Measurements from ENCODE around the gene ERCC2. TPM values are rescaled to one million over a fixed set of nuclear protein-coding genes. Genes with fewer than 3 reads are reported as not detected.
"Not testable (repeated sequence)": the region's sequence is repeated elsewhere in the genome, so short reads cannot be mapped to it uniquely, and the experiment has no call there.

ERCC2 gene
- total and polyA plus RNA-seq, 3 donors from 2014 or later, result 37.5 to 49.8 (median 46.4) TPM

DNA sequence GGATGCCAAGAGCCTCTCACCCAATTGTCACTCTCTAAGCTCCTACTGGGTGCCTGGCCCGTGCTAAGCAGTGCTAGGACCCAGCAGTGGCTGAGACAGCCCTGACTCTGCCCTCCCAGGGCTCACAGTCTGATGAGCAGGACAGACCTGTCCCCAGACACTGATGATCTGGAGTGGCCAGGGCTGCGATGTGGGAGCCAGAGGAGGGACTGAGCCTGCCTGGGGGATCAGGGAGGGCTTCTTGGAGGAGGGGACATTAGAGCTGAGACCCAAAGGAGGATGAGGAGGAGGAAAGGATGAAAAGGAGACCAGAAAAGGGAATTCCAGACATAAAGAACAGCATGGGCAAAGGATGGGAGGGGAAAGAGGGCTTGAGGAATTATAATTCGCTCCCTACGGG, 46.8 kb upstream of the ERCC2 start:
- H3K4me1 ChIP-seq, result peaks cover 5% of the 10 kb centered on the region
- H3K27ac ChIP-seq, result no peak overlapping the region
- no peaks in the 10 kb centered on the region for H3K36me3 ChIP-seq (ENCODE audit: low read depth, missing control alignments)
- intact Hi-C loops (cut with DNase I; ENCODE audit: low total_unique reads), result no loop called here
- WGBS, 2 donors, result 84 to 94% methylated on average over 4 of the region's 4 CpGs
- H3K9me3 ChIP-seq, result no peaks in the 10 kb centered on the region
- H3K27me3 ChIP-seq, result no peaks in the 10 kb centered on the region
- DNase-seq, result no peak
- TF ChIP-seq, protein P1, sequence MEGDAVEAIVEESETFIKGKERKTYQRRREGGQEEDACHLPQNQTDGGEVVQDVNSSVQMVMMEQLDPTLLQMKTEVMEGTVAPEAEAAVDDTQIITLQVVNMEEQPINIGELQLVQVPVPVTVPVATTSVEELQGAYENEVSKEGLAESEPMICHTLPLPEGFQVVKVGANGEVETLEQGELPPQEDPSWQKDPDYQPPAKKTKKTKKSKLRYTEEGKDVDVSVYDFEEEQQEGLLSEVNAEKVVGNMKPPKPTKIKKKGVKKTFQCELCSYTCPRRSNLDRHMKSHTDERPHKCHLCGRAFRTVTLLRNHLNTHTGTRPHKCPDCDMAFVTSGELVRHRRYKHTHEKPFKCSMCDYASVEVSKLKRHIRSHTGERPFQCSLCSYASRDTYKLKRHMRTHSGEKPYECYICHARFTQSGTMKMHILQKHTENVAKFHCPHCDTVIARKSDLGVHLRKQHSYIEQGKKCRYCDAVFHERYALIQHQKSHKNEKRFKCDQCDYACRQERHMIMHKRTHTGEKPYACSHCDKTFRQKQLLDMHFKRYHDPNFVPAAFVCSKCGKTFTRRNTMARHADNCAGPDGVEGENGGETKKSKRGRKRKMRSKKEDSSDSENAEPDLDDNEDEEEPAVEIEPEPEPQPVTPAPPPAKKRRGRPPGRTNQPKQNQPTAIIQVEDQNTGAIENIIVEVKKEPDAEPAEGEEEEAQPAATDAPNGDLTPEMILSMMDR (IDR thresholded peaks at IDR 0.05), result no peak
- TF ChIP-seq POLR2A (IDR thresholded peaks at IDR 0.05), result no peak
- H3K4me3 ChIP-seq, result no peak overlapping the region

DNA sequence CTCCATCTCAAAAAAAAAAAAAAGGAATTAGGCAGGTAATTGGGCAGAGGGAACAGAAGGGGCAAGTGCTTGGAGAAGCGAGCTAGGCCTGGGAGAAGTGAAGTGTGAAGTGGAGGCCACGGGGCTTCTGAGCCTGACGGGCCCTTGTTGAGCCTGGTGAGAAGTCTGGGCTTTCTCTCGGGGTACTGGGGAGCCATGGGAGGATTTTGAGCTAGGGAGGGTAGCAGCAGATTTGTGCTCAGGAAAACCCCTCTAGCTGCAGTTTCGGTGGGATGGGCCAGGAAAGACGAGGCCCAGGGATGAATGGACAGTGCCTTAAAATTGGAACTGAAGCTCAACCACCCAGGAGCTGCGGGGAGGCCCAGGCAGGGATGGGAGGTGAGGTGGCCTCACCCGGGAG, 44.1 kb upstream of the ERCC2 start:
- intact Hi-C loops (cut with DNase I; ENCODE audit: low total_unique reads), result no loop called here
- Histone ChIP-seq H3K36me3 (ENCODE audit: low read depth, missing control alignments) (no peaks in the 10 kb centered on the region), H3K27ac (no peak overlapping the region), H3K4me3 (no peak overlapping the region), H3K27me3 (no peaks in the 10 kb centered on the region), H3K4me1 (peaks cover 1% of the 10 kb centered on the region), H3K9me3 (no peaks in the 10 kb centered on the region)
- no peak for DNase-seq
- TF ChIP-seq, protein P1 (IDR thresholded peaks at IDR 0.05), result no peak
- TF ChIP-seq POLR2A (IDR thresholded peaks at IDR 0.05), result no peak
- WGBS, 2 donors, result 91 to 93% methylated on average over 8 of the region's 8 CpGs

DNA sequence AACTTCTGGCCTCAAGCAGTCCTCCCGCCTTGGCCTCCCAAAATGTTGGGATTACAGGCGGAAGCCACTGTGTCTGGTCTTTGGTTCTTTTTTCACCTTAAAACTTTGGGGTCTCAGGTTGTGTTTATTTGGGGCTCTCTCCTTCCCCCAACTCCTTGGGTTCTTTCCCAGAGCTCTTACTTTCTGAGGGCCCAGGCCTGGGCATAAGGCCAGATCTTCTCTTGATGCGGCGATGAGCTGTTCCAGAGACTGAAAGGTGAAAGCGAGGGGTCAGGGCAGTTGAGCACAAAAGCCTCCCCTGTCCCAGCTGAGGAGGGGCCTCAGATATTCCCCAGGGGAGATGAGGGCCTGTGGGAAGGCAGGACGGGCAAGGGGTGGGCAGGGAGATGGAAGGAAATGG, 43.1 kb upstream of the ERCC2 start:
- Histone ChIP-seq H3K4me3 (no peak overlapping the region), H3K36me3 (ENCODE audit: low read depth, missing control alignments) (no peaks in the 10 kb centered on the region), H3K9me3 (no peaks in the 10 kb centered on the region), H3K27me3 (no peaks in the 10 kb centered on the region), H3K4me1 (no peaks in the 10 kb centered on the region), H3K27ac (no peak overlapping the region)
- WGBS, 2 donors, result 86 to 88% methylated on average over 6 of the region's 6 CpGs
- no peak for DNase-seq
- intact Hi-C loops (cut with DNase I; ENCODE audit: low total_unique reads), result no loop called here
- no peak for TF ChIP-seq POLR2A (IDR thresholded peaks at IDR 0.05)
- TF ChIP-seq, protein P1 (IDR thresholded peaks at IDR 0.05), result no peak

DNA sequence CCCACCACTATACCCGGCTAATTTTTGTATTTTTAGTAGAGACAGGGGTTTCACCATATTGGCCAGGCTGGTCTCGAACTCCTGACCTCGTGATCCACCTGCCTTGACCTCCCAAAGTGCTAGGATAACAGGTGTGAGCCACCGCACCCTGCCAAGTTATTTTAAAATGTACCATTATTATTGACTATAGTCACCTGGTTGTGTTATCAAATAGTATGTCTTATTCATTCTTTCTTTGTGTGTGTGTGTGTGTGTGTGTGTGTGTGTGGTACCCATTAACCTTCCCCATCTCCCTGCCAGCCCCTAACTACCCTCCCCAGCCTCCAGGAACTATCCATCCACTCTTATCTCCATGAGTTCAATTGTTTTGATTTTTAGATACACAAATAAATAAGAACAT, 40.0 kb upstream of the ERCC2 start:
- H3K4me3 ChIP-seq; H3K4me1 ChIP-seq; H3K36me3 ChIP-seq (ENCODE audit: low read depth, missing control alignments); H3K9me3 ChIP-seq; H3K27ac ChIP-seq; H3K27me3 ChIP-seq; DNase-seq; intact Hi-C loops (cut with DNase I; ENCODE audit: low total_unique reads): not testable (repeated sequence)
- 94% methylated on average over 4 of the region's 4 CpGs for WGBS, 2 donors

DNA sequence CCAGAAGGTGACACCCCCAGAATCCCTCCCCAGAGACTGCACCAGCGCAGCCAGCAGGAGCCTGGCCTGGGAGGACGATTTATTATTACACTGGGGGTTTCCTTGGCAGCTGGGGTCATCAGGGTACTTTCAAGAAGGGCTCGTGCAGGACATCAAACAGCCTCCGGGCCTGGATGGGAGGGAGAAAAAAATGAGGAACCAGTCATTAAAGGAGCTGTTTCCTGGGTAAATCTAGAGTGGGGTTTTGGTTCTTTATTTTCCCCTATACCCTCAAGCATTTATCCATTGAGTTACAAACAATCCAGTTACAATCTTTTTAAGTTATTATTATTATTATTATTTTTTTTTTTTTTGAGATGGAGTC, 39.2 kb upstream of the ERCC2 start:
- peaks cover 10% of the 10 kb centered on the region for H3K4me1 ChIP-seq
- no peak overlapping the region for H3K4me3 ChIP-seq
- H3K36me3 ChIP-seq (ENCODE audit: low read depth, missing control alignments), result no peaks in the 10 kb centered on the region
- no peaks in the 10 kb centered on the region for H3K27me3 ChIP-seq
- no peaks in the 10 kb centered on the region for H3K9me3 ChIP-seq
- 36 to 62% methylated on average over 4 of the region's 4 CpGs for WGBS, 2 donors
- TF ChIP-seq, protein P1 (IDR thresholded peaks at IDR 0.05), result no peak
- no peak for TF ChIP-seq POLR2A (IDR thresholded peaks at IDR 0.05)
- DNase-seq, result no peak
- peak overlapping the region; percentile 46 to 50 for H3K27ac ChIP-seq
- intact Hi-C loops (cut with DNase I; ENCODE audit: low total_unique reads), result no loop called here

All from testis (tissue), 3 donors.